ENCODE data around the gene CLMP. TPM values are rescaled to one million over a fixed set of nuclear protein-coding genes. Genes with fewer than 3 reads are reported as not detected.

Gene CLMP
- polyA plus RNA-seq, 3 donors, result 0.33 TPM; not detected in 2

DNA sequence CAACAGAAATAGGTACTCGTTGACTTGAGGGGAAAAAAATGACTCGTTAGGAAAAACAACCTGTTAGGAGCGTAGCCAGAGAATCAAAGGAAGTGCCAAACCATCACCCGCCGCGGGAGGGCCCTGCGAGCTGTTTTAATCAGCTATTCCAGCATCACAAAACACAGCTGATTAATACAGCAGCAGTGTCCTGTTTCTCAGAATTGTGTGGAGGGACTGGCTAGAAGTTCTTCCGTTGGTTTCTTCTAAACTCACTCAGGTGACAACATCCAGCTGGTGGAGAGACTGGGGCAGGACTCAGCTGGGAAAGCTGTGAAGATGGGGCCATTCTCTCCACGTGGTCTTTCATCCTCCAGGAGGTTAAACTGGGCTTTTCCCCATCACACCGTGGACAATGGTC, 161.2 kb downstream of the CLMP start:
- peak overlapping the region in 1 of 7 donors; percentile 15 for H3K27ac Mint-ChIP-seq
- Histone ChIP-seq H3K9me3 (replicated peaks in 1 of 2; ENCODE audit: control insufficient read depth in 1 of 2, insufficient read depth in 1 of 2, low read length in 2 of 2) (no peaks in the 10 kb centered on the region), H3K9ac (ENCODE audit: insufficient read depth, low read length, poor library complexity, severe bottlenecking) (no peak overlapping the region), H3K27ac (ENCODE audit: low read depth in 1 of 2, low read length in 2 of 2) (no peak overlapping the region), H3K4me1 (ENCODE audit: control insufficient read depth in 1 of 2, insufficient read depth in 2 of 2, low read length in 2 of 2) (peaks cover 0 to 5% of the 10 kb centered on the region in 2 donors), H2AFZ (ENCODE audit: insufficient read depth, low read depth, low read length, poor library complexity, severe bottlenecking) (no peak overlapping the region), H3K79me2 (ENCODE audit: insufficient read depth, low read length) (no peaks in the 10 kb centered on the region), H3K27me3 (ENCODE audit: control insufficient read depth in 2 of 2, insufficient read depth in 2 of 2, low read length in 2 of 2) (no peaks in the 10 kb centered on the region), H4K20me1 (ENCODE audit: insufficient read depth, low read length) (no peaks in the 10 kb centered on the region), H3K4me2 (replicated peaks; ENCODE audit: extremely low read depth, low read length, poor library complexity, severe bottlenecking) (no peak overlapping the region), H3K36me3 (replicated peaks in 1 of 2; ENCODE audit: control insufficient read depth in 1 of 2, insufficient read depth in 2 of 2, low read length in 2 of 2) (no peaks in the 10 kb centered on the region), H3K4me3 (replicated peaks in 1 of 3; ENCODE audit: low read depth in 2 of 3, low read length in 3 of 3) (no peak overlapping the region)
- peaks cover 0 to 4% (median 1%) of the 10 kb centered on the region in 3 donors for H3K27me3 Mint-ChIP-seq (ENCODE audit: low read depth in 3 of 3)
- DNase-seq, result no peak
- intact Hi-C loops (cut with micrococcal nuclease), result no loop called here
- no peaks in the 10 kb centered on the region for H3K36me3 Mint-ChIP-seq
- no peaks in the 10 kb centered on the region for H3K9me3 Mint-ChIP-seq
- peak overlapping the region in 1 of 2 donors; percentile 47 for H3K4me3 Mint-ChIP-seq
- H3K4me1 Mint-ChIP-seq, result peaks cover 12% of the 10 kb centered on the region
- TF ChIP-seq, protein P1, sequence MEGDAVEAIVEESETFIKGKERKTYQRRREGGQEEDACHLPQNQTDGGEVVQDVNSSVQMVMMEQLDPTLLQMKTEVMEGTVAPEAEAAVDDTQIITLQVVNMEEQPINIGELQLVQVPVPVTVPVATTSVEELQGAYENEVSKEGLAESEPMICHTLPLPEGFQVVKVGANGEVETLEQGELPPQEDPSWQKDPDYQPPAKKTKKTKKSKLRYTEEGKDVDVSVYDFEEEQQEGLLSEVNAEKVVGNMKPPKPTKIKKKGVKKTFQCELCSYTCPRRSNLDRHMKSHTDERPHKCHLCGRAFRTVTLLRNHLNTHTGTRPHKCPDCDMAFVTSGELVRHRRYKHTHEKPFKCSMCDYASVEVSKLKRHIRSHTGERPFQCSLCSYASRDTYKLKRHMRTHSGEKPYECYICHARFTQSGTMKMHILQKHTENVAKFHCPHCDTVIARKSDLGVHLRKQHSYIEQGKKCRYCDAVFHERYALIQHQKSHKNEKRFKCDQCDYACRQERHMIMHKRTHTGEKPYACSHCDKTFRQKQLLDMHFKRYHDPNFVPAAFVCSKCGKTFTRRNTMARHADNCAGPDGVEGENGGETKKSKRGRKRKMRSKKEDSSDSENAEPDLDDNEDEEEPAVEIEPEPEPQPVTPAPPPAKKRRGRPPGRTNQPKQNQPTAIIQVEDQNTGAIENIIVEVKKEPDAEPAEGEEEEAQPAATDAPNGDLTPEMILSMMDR (IDR thresholded peaks at IDR 0.05), result no peak
- 75% methylated on average over 1 of the region's 10 CpGs for WGBS (ENCODE audit: insufficient coverage)

DNA sequence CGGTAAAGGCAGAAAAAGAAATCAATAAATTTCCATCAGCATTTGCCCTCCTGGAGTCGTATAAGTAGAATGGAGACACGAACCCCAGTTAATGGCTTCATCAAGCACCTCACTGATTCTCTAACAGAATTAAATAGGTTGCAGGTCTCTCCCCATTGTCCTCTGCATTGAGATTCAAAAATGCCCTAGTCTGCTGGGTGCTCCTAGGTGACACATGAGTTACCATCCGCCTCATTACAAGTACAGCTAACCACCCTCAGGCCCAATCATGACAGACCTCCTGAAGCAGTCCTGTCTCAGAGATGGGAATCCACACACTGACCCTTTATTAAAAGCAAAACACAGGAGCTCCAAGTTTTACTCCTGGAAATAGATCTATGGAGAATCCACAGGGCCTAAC, 164.5 kb downstream of the CLMP start:
- H3K4me3 ChIP-seq (replicated peaks in 1 of 3; ENCODE audit: low read depth in 2 of 3, low read length in 3 of 3), result no peak overlapping the region
- no peaks in the 10 kb centered on the region for H3K9me3 ChIP-seq (replicated peaks in 1 of 2; ENCODE audit: control insufficient read depth in 1 of 2, insufficient read depth in 1 of 2, low read length in 2 of 2)
- H3K27ac ChIP-seq (ENCODE audit: low read depth in 1 of 2, low read length in 2 of 2), result no peak overlapping the region
- no peaks in the 10 kb centered on the region for H3K36me3 Mint-ChIP-seq
- no peak overlapping the region for H3K27ac Mint-ChIP-seq
- H3K9me3 Mint-ChIP-seq, result no peaks in the 10 kb centered on the region
- peaks cover 0 to 2% (median 0%) of the 10 kb centered on the region in 3 donors for H3K27me3 Mint-ChIP-seq (ENCODE audit: low read depth in 3 of 3)
- H2AFZ ChIP-seq (ENCODE audit: insufficient read depth, low read depth, low read length, poor library complexity, severe bottlenecking), result no peak overlapping the region
- intact Hi-C loops (cut with micrococcal nuclease), result no loop called here
- WGBS (ENCODE audit: insufficient coverage), result 94% methylated on average over 3 of the region's 4 CpGs
- H4K20me1 ChIP-seq (ENCODE audit: insufficient read depth, low read length), result no peaks in the 10 kb centered on the region
- H3K79me2 ChIP-seq (ENCODE audit: insufficient read depth, low read length), result no peaks in the 10 kb centered on the region
- no peaks in the 10 kb centered on the region for H3K36me3 ChIP-seq (replicated peaks in 1 of 2; ENCODE audit: control insufficient read depth in 1 of 2, insufficient read depth in 2 of 2, low read length in 2 of 2)
- H3K4me1 ChIP-seq (ENCODE audit: control insufficient read depth in 1 of 2, insufficient read depth in 2 of 2, low read length in 2 of 2), result peaks cover 9 to 18% of the 10 kb centered on the region in 2 donors
- no peak for DNase-seq
- no peak overlapping the region for H3K4me2 ChIP-seq (replicated peaks; ENCODE audit: extremely low read depth, low read length, poor library complexity, severe bottlenecking)
- H3K4me3 Mint-ChIP-seq, result no peak overlapping the region
- TF ChIP-seq, protein P1 (IDR thresholded peaks at IDR 0.05), result no peak
- peaks cover 16% of the 10 kb centered on the region for H3K4me1 Mint-ChIP-seq
- H3K27me3 ChIP-seq (ENCODE audit: control insufficient read depth in 2 of 2, insufficient read depth in 2 of 2, low read length in 2 of 2), result no peaks in the 10 kb centered on the region
- H3K9ac ChIP-seq (ENCODE audit: insufficient read depth, low read length, poor library complexity, severe bottlenecking), result no peak overlapping the region
